Tibial nerve (tissue), 4 donors: Measurements from ENCODE around the gene DNM3. TPM values are rescaled to one million over a fixed set of nuclear protein-coding genes. Genes with fewer than 3 reads are reported as not detected.

Experiments used
- DNase-seq, 2 donors: peaks; one replicate each; pipeline ENCODE4 v3.0.0-alpha.2; 2019; ENCODE audit warnings: low spot score in 2 of 2
- H3K27ac ChIP-seq, 4 donors: fragments of 200-600 bp; sonication (generic) in 3 of 4; one replicate each; pipeline ENCODE4 v1.5.1; 2017 to 2019; ENCODE audit warnings: mild to moderate bottlenecking in 1 of 4
- H3K27me3 ChIP-seq, 2 donors: fragments of 200-600 bp; sonication (generic) in 1 of 2; one replicate each; pipeline versions ENCODE4 v1.5.1 to v1.6.0; 2017 to 2019
- H3K36me3 ChIP-seq, 3 donors: fragments of 200-600 bp; sonication (generic); one replicate each; pipeline ENCODE4 v1.5.1; 2018 to 2019
- H3K4me1 ChIP-seq, 4 donors: fragments of 200-600 bp; sonication (generic) in 3 of 4; one replicate each; pipeline ENCODE4 v1.5.1; 2017 to 2019
- H3K4me3 ChIP-seq, 4 donors: fragments of 200-600 bp; sonication (generic) in 3 of 4; one replicate each; pipeline ENCODE4 v1.5.1; 2017 to 2019; ENCODE audit warnings: mild to moderate bottlenecking in 1 of 4, moderate library complexity in 1 of 4
- H3K9me3 ChIP-seq, 4 donors: fragments of 200-600 bp; sonication (generic) in 3 of 4; one replicate each; pipeline ENCODE4 v1.5.1; 2017 to 2019
- CTCF ChIP-seq, 5 experiments: fragments of 200-600 bp in 3 of 5; fragments of 450-650 bp in 2 of 5; sonication (generic) in 3 of 5; IDR thresholded peaks; one replicate each; pipeline ENCODE4 v1.5.1; 2016 to 2019; ENCODE audit warnings: antibody characterized with exemption in 5 of 5, mild to moderate bottlenecking in 3 of 5, moderate library complexity in 2 of 5
- EP300 ChIP-seq, 2 donors: sonication (generic); formaldehyde crosslinking; IDR thresholded peaks; one replicate each; pipeline ENCODE4 v1.6.1; 2017; ENCODE audit warnings: antibody characterized with exemption in 2 of 2, mild to moderate bottlenecking in 1 of 2
- POLR2A ChIP-seq, 2 donors: fragments of 450-650 bp; IDR thresholded peaks; one replicate each; pipeline ENCODE4 v1.6.1; 2017; ENCODE audit warnings: antibody characterized with exemption in 2 of 2, mild to moderate bottlenecking in 2 of 2, moderate library complexity in 2 of 2
- WGBS, 2 donors: methylation state at CpG; one replicate each; pipeline ENCODE4 v1.1.5; 2018; 5-methylcytosine and 5-hydroxymethylcytosine counted together
- total RNA-seq, 4 donors: library from RNA; depleted of rRNA; stranded (reverse); fragments of >200 nt; gene quantifications; one replicate each; pipeline ENCODE4 v1.1.0, GENCODE V29; 2016

The DNM3 gene
- total RNA-seq, 4 donors from 2014 or later = 9.8 to 15.3 (median 12.3) TPM

GRCh38 chr1:172229942-172230341 lies 388.6 kb downstream of the DNM3 start:
- TF ChIP-seq EP300 (IDR thresholded peaks at IDR 0.05) = no peak
- TF ChIP-seq CTCF (IDR thresholded peaks at IDR 0.05) = no peak
- TF ChIP-seq POLR2A (IDR thresholded peaks at IDR 0.05) = no peak
- no peaks in the 10 kb centered on the region for H3K36me3 ChIP-seq
- no peaks in the 10 kb centered on the region for H3K27me3 ChIP-seq
- WGBS, 2 donors = 50 to 52% methylated on average over 1 of the region's 1 CpG
- no peaks in the 10 kb centered on the region for H3K4me1 ChIP-seq
- no peaks in the 10 kb centered on the region for H3K9me3 ChIP-seq
- DNase-seq = no peak
- H3K27ac ChIP-seq = no peak overlapping the region
- H3K4me3 ChIP-seq = no peak overlapping the region

- no peaks in the 10 kb centered on the region for H3K27me3 ChIP-seq
- TF ChIP-seq EP300 (IDR thresholded peaks at IDR 0.05) (no peak), POLR2A (IDR thresholded peaks at IDR 0.05) (no peak), CTCF (IDR thresholded peaks at IDR 0.05) (no peak)
- no peak overlapping the region for H3K27ac ChIP-seq
- no peak overlapping the region for H3K4me3 ChIP-seq
- 94 to 95% methylated on average over 2 of the region's 2 CpGs for WGBS, 2 donors
- DNase-seq = no peak
- no peaks in the 10 kb centered on the region for H3K4me1 ChIP-seq
- no peaks in the 10 kb centered on the region for H3K9me3 ChIP-seq
- H3K36me3 ChIP-seq = no peaks in the 10 kb centered on the region
These were observed 389.2 kb downstream of the DNM3 start for GRCh38 chr1:172230526-172230925.

GRCh38 chr1:172236958-172237357 lies 395.7 kb downstream of the DNM3 start:
- WGBS, 2 donors = 92 to 95% methylated on average over 5 of the region's 5 CpGs
- TF ChIP-seq CTCF (IDR thresholded peaks at IDR 0.05) (no peak), EP300 (IDR thresholded peaks at IDR 0.05) (no peak), POLR2A (IDR thresholded peaks at IDR 0.05) (no peak)

GRCh38 chr1:172238158-172238557 lies 396.9 kb downstream of the DNM3 start:
- peaks cover 0 to 3% (median 0%) of the 10 kb centered on the region in 4 donors for H3K4me1 ChIP-seq
- 74 to 91% methylated on average over 1 of the region's 1 CpG for WGBS, 2 donors
- no peaks in the 10 kb centered on the region for H3K36me3 ChIP-seq
- DNase-seq = no peak
- no peak for TF ChIP-seq CTCF (IDR thresholded peaks at IDR 0.05)
- no peak for TF ChIP-seq POLR2A (IDR thresholded peaks at IDR 0.05)
- TF ChIP-seq EP300 (IDR thresholded peaks at IDR 0.05) = no peak
- H3K27ac ChIP-seq = no peak overlapping the region
- no peaks in the 10 kb centered on the region for H3K27me3 ChIP-seq
- H3K4me3 ChIP-seq = no peak overlapping the region
- no peaks in the 10 kb centered on the region for H3K9me3 ChIP-seq

More at GRCh38 chr1:172236958-172237357, 395.7 kb downstream of the DNM3 start:
- Histone ChIP-seq H3K27ac (no peak overlapping the region), H3K9me3 (no peaks in the 10 kb centered on the region), H3K4me1 (peaks cover 0 to 3% (median 0%) of the 10 kb centered on the region in 4 donors), H3K36me3 (no peaks in the 10 kb centered on the region), H3K27me3 (no peaks in the 10 kb centered on the region), H3K4me3 (no peak overlapping the region)
- DNase-seq = no peak

- no peak for TF ChIP-seq CTCF (IDR thresholded peaks at IDR 0.05)
- no peak for TF ChIP-seq EP300 (IDR thresholded peaks at IDR 0.05)
- TF ChIP-seq POLR2A (IDR thresholded peaks at IDR 0.05) = no peak
- no peak overlapping the region for H3K4me3 ChIP-seq
- H3K27ac ChIP-seq = no peak overlapping the region
- 91 to 100% methylated on average over 2 of the region's 2 CpGs for WGBS, 2 donors
- no peaks in the 10 kb centered on the region for H3K27me3 ChIP-seq
- H3K4me1 ChIP-seq = peaks cover 0 to 3% (median 0%) of the 10 kb centered on the region in 4 donors
- no peak for DNase-seq
- no peaks in the 10 kb centered on the region for H3K9me3 ChIP-seq
- no peaks in the 10 kb centered on the region for H3K36me3 ChIP-seq
These were observed 397.7 kb downstream of the DNM3 start for GRCh38 chr1:172238965-172239364.
